Gastrocnemius medialis (tissue), 4 donors: ENCODE data around the gene CYSRT1. TPM values are rescaled to one million over a fixed set of nuclear protein-coding genes. Genes with fewer than 3 reads are reported as not detected.
"Not testable (repeated sequence)": the region's sequence is repeated elsewhere in the genome, so short reads cannot be mapped to it uniquely, and the experiment has no call there.

Source experiments
- ATAC-seq, 2 donors: fragments of 150-250 bp; one replicate each; pipeline ENCODE4 v1.9.1; 2016
- DNase-seq, 2 donors: peaks; one replicate each; pipeline ENCODE4 v3.0.0-alpha.2; 2019
- H3K27ac ChIP-seq, 4 donors: fragments of 200-600 bp; sonication (generic); 1 replicate in 1 of 4; 2 replicates in 3 of 4; pipeline ENCODE4 v1.5.1; 2016 to 2018; ENCODE audit warnings: mild to moderate bottlenecking in 2 of 4, moderate library complexity in 1 of 4
- H3K27me3 ChIP-seq, 3 donors: fragments of 200-600 bp; sonication (generic) in 2 of 3; 1 replicate in 1 of 3; 2 replicates in 2 of 3; pipeline versions ENCODE4 v1.5.1 to v1.6.0; 2016 to 2019; ENCODE audit warnings: mild to moderate bottlenecking in 1 of 3, moderate library complexity in 1 of 3
- H3K36me3 ChIP-seq, 2 donors: fragments of 200-600 bp; sonication (generic) in 1 of 2; one replicate each; pipeline ENCODE4 v1.5.1; 2017 to 2018
- H3K4me1 ChIP-seq, 2 donors: fragments of 200-600 bp; sonication (generic) in 1 of 2; one replicate each; pipeline ENCODE4 v1.5.1; 2016 to 2017; ENCODE audit warnings: mild to moderate bottlenecking in 2 of 2
- H3K4me3 ChIP-seq, 4 donors: fragments of 200-600 bp; sonication (generic) in 3 of 4; 1 replicate in 1 of 4; 2 replicates in 3 of 4; pipeline ENCODE4 v1.5.1; 2016 to 2019; ENCODE audit warnings: mild to moderate bottlenecking in 2 of 4
- H3K9me3 ChIP-seq, 3 donors: fragments of 200-600 bp; sonication (generic) in 2 of 3; 1 replicate in 1 of 3; 2 replicates in 2 of 3; pipeline ENCODE4 v1.5.1; 2016 to 2019
- CTCF ChIP-seq, 5 experiments: fragments of 450-650 bp in 3 of 5; fragments of 200-600 bp in 2 of 5; sonication (generic) in 2 of 5; IDR thresholded peaks in 4 of 5; conservative IDR thresholded peaks in 1 of 5; 1 replicate in 4 of 5; 2 replicates in 1 of 5; pipeline ENCODE4 v1.5.1; 2016 to 2019; ENCODE audit warnings: antibody characterized with exemption in 5 of 5, mild to moderate bottlenecking in 3 of 5, moderate library complexity in 3 of 5
- POLR2A ChIP-seq, 2 donors: fragments of 450-650 bp; IDR thresholded peaks; one replicate each; pipeline ENCODE4 v1.6.1; 2017; ENCODE audit warnings: antibody characterized with exemption in 2 of 2, mild to moderate bottlenecking in 2 of 2, moderate library complexity in 2 of 2
- in situ Hi-C, 4 donors: fragments of 200-750 bp; cut with MboI; loops; one replicate each; pipeline versions ENCODE4 v1.15.0 to v1.8.0; 2017; ENCODE audit warnings: low sequenced_read_pairs in 4 of 4
- intact Hi-C: fragments of 100-400 bp; cut with DNase I; formaldehyde crosslinking; loops from one replicate; pipeline ENCODE4 v1.15.1; 2023; ENCODE audit warnings: low total_unique reads
- total RNA-seq, 4 donors: library from RNA; depleted of rRNA; stranded (reverse); fragments of >200 nt; gene quantifications; one replicate each; pipeline versions ENCODE4 v1.1.0 to v1.2.3, GENCODE V29; 2016

Gene CYSRT1
- total RNA-seq, 4 donors from 2014 or later = 0.42 TPM; not detected in 3

DNA sequence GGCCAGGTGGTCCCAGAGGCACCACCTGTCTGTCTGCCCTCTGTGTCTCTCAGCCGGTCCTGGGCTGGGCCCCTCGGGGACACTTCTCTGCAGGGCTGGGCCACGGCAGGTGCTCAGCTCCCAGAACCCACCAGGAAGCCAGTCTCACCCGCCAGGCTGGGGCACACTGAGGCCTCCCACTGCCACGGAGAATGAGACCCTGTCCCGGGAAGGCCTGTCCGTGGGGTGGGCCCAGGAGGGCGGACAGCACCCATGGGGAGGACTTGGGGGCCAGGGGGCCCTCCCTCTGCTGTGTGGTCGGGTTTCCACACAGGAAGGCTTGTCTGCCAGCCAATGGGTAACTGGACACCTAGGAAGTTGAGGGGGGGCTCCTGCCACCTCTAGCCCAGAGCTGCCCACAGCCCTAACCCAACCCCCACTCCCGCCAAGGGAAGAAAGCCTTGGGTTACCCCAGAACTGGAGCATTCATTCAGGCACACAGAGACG, 12.0 kb downstream of the CYSRT1 start:
- Histone ChIP-seq H3K4me3 (peak overlapping the region; percentile 26 to 46 (median 35)), H3K27me3 (peaks cover 0 to 19% (median 0%) of the 10 kb centered on the region in 3 donors), H3K27ac (peak overlapping the region; percentile 63 to 79 (median 78)), H3K36me3 (peaks cover 0 to 4% of the 10 kb centered on the region in 2 donors), H3K4me1 (peaks cover 38 to 50% of the 10 kb centered on the region in 2 donors), H3K9me3 (no peaks in the 10 kb centered on the region)
- ATAC-seq (no peak), DNase-seq (no peak)
- TF ChIP-seq POLR2A (IDR thresholded peaks at IDR 0.05) = no peak
- TF ChIP-seq CTCF (IDR thresholded peaks at IDR 0.05 in 4 of 5, conservative IDR thresholded peaks at IDR 0.05 in 1 of 5) = no peak
- in situ Hi-C loops = loop anchor here in 2 of 4 donors (10.0 kb wide), 1 partner anchor 122 kb away; the partner anchor contains the start of gene DPP7 (in 2 of the 2)
- intact Hi-C loops = loop anchor here (2.0 to 10.0 kb wide), 2 partner anchors 26 to 452 kb away; no protein-coding TSS in a partner anchor

DNA sequence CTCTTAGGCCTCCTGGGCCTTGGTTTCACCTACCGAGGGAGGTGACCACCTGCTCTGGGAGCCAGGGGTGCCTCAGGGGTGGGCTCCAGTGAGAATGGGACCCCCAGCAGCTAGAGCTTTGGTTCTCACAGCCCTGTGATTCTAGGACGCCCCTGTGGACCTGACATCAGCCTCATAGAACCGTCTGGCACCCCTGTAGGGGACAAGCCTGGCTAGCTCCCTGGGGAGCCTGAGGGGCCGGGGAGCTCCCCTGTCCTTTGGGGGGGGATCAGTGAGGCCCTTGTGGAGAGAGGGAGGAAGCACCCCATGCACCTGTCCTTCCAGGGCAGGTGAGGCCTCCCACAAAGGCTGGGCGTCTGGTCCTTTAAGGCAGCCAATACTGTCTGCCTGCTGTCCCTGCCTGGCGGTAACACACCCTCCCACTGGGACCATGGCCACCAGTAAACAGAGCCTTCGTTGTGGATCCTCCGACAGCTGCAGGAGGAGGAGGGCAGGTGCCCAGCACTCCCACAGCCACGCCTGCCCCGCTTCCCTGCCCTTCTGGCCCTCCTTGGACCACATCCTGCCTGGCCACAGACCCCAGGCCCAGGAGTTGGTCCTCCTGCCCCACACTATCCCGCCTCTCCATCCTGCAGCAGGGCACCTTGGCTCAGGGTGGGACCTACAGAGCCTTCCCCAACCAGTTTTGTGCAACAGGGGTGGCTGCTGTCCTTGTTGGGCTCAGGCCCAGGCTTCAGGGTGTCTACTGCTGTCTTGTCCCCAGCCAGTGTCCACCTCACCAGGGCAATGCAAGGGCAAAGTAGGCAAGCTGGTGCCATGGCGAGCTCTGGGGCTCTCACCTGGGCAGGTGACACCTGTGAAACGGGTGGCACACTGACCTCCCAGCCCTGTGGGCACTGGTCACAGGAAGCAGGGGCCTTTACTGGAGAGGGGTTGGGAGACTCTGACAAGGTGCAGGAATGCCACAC, 13.1 kb downstream of the CYSRT1 start:
- no peak for TF ChIP-seq CTCF (IDR thresholded peaks at IDR 0.05 in 4 of 5, conservative IDR thresholded peaks at IDR 0.05 in 1 of 5)
- TF ChIP-seq POLR2A (IDR thresholded peaks at IDR 0.05) = no peak
- Histone ChIP-seq H3K27me3 (peaks cover 0 to 17% (median 0%) of the 10 kb centered on the region in 3 donors), H3K36me3 (peaks cover 0 to 14% of the 10 kb centered on the region in 2 donors), H3K4me1 (peaks cover 49 to 61% of the 10 kb centered on the region in 2 donors), H3K27ac (peak overlapping the region; percentile 63 to 79 (median 78)), H3K4me3 (no peak overlapping the region), H3K9me3 (no peaks in the 10 kb centered on the region)
- ATAC-seq = no peak
- intact Hi-C loops = loop anchor here (2.0 to 10.0 kb wide), 2 partner anchors 25 to 453 kb away; no protein-coding TSS in a partner anchor
- peak; percentile 49 to 67 for DNase-seq
- in situ Hi-C loops = loop anchor here in 2 of 4 donors (10.0 kb wide), 1 partner anchor 123 kb away; the partner anchor contains the start of gene DPP7 (in 2 of the 2)

- H3K4me3 ChIP-seq = peak overlapping the region; percentile 69 to 83 (median 78)
- H3K9me3 ChIP-seq, ATAC-seq, DNase-seq, H3K27me3 ChIP-seq: not testable (repeated sequence)
- H3K27ac ChIP-seq = peak overlapping the region; percentile 90 to 98 (median 94)
- H3K36me3 ChIP-seq = peaks cover 0 to 23% of the 10 kb centered on the region in 2 donors
- H3K4me1 ChIP-seq = peaks cover 62 to 77% of the 10 kb centered on the region in 2 donors
- intact Hi-C loops = loop anchor here (2.0 to 10.0 kb wide), 4 partner anchors 29 to 455 kb away; partner anchors contain the start of genes ANAPC2, SSNA1 and TPRN
- in situ Hi-C loops = loop anchor here in 2 of 4 donors (10.0 kb wide), 1 partner anchor 125 kb away; the partner anchor contains the start of gene DPP7 (in 2 of the 2)
These were observed 14.7 kb downstream of the CYSRT1 start for GRCh38 chr9:137239541-137240200.

GRCh38 chr9:137240318-137240840, 15.4 kb downstream of the CYSRT1 start:
- H3K27ac ChIP-seq = peak overlapping the region; percentile 90 to 98 (median 94)
- H3K4me1 ChIP-seq = peaks cover 62 to 83% of the 10 kb centered on the region in 2 donors
- TF ChIP-seq POLR2A (IDR thresholded peaks at IDR 0.05) (peak in 1 of 2 donors; percentile 25), CTCF (IDR thresholded peaks at IDR 0.05 in 4 of 5, conservative IDR thresholded peaks at IDR 0.05 in 1 of 5) (peak in 2 of 5 experiments; percentile 9 to 16)
- H3K4me3 ChIP-seq = peak overlapping the region; percentile 69 to 83 (median 78)
- ATAC-seq = peak; percentile 13 to 18
- peaks cover 0 to 23% of the 10 kb centered on the region in 2 donors for H3K36me3 ChIP-seq
- H3K27me3 ChIP-seq = no peaks in the 10 kb centered on the region
- in situ Hi-C loops (no loop called here), intact Hi-C loops (loop anchor here (2.0 to 5.0 kb wide), 3 partner anchors 28 to 52 kb away; partner anchors contain the start of genes ANAPC2, SSNA1 and TPRN)
- no peaks in the 10 kb centered on the region for H3K9me3 ChIP-seq
- DNase-seq = peak; percentile 56 to 70
